Transverse colon (tissue), 4 donors: ENCODE data around the gene CDKN1C. TPM values are rescaled to one million over a fixed set of nuclear protein-coding genes. Genes with fewer than 3 reads are reported as not detected.

Experiments used
- DNase-seq: peaks from one replicate; pipeline ENCODE4 v3.0.0-alpha.2; 2019
- H3K27ac ChIP-seq, 4 donors: fragments of 200-600 bp; sonication (generic); 2 replicates each; pipeline ENCODE4 v1.5.1; 2016 to 2018; ENCODE audit warnings: inconsistent platforms in 4 of 4
- H3K27me3 ChIP-seq: fragments of 200-600 bp; sonication (generic); 2 replicates; pipeline ENCODE4 v1.5.1; 2017; ENCODE audit warnings: inconsistent platforms
- H3K36me3 ChIP-seq, 4 donors: fragments of 200-600 bp; sonication (generic); 2 replicates each; pipeline ENCODE4 v1.5.1; 2017 to 2019; ENCODE audit warnings: inconsistent platforms in 4 of 4
- H3K4me1 ChIP-seq, 4 donors: fragments of 200-600 bp; sonication (generic); 2 replicates each; pipeline ENCODE4 v1.5.1; 2017 to 2020; ENCODE audit warnings: inconsistent platforms in 4 of 4
- H3K4me3 ChIP-seq, 4 donors: fragments of 200-600 bp; sonication (generic); 1 replicate in 1 of 4; 2 replicates in 3 of 4; pipeline versions ENCODE4 v1.5.1 to v1.6.1; 2017 to 2019; ENCODE audit warnings: inconsistent platforms in 4 of 4
- H3K9me3 ChIP-seq, 2 donors: fragments of 200-600 bp; sonication (generic); 2 replicates each; pipeline ENCODE4 v1.5.1; 2017 to 2019; ENCODE audit warnings: inconsistent platforms in 2 of 2
- EP300 ChIP-seq: sonication (generic); formaldehyde crosslinking; IDR thresholded peaks from one replicate; pipeline ENCODE4 v1.6.1; 2017; ENCODE audit warnings: antibody characterized with exemption, low read depth
- POLR2A ChIP-seq: fragments of 450-650 bp; IDR thresholded peaks from one replicate; pipeline ENCODE4 v1.6.1; 2016; ENCODE audit warnings: antibody characterized with exemption, mild to moderate bottlenecking, moderate library complexity
- POLR2AphosphoS5 ChIP-seq, 3 donors: sonication (generic); formaldehyde crosslinking; IDR thresholded peaks; one replicate each; pipeline ENCODE4 v1.6.1; 2016; ENCODE audit warnings: antibody characterized with exemption in 3 of 3
- WGBS, 2 donors: methylation state at CpG; one replicate each; pipeline ENCODE4 v1.1.5; 2018; ENCODE audit warnings: low coverage in 1 of 2; 5-methylcytosine and 5-hydroxymethylcytosine counted together
- in situ Hi-C, 4 donors: fragments of 200-750 bp; cut with MboI; loops; one replicate each; pipeline versions ENCODE4 v1.15.0 to v1.15.1; 2017; ENCODE audit warnings: low sequenced_read_pairs in 3 of 4, low pct_ligation_motif_present in 1 of 4, low pct_unique_long_range_greater_than_20kb in 1 of 4
- intact Hi-C: fragments of 100-400 bp; cut with DNase I; formaldehyde crosslinking; loops from one replicate; pipeline ENCODE4 v1.15.1; 2023; ENCODE audit warnings: low total_unique reads
- total RNA-seq, 4 donors: library from RNA; depleted of rRNA; stranded (reverse); fragments of >200 nt; gene quantifications; one replicate each; pipeline ENCODE4 v1.1.0, GENCODE V29; 2016
- TF ChIP-seq, protein P1 (sequence below), 5 experiments: fragments of 200-600 bp in 3 of 5; fragments of 450-650 bp in 2 of 5; sonication (generic) in 3 of 5; IDR thresholded peaks; 1 replicate in 2 of 5; 2 replicates in 3 of 5; pipeline ENCODE4 v1.5.1; 2016 to 2017; ENCODE audit warnings: antibody characterized with exemption in 5 of 5, inconsistent platforms in 3 of 5, mild to moderate bottlenecking in 2 of 5, moderate library complexity in 1 of 5

Gene CDKN1C
- total RNA-seq, 4 donors from 2014 or later = 12.4 to 40.0 (median 27.7) TPM

DNA sequence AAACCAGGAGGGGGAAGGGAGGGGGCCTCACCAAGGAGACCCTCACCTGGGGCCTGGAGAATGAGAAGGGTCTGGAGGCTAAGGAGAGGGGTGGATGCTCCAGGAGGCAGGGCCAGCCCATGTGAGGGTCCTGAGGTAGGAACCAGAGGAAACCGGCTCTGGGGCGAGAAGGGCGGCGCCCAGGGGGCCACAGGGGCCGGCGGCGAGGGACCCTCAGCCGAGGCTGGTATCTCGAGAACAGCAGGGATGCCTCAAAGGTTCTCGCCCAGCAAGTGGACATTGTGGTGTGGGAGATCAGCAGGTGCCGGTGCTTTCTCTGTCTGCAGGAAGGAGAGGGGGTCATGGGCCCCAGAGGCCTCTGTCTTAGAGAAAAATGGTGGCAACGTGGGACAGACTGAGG is 47.9 kb downstream of the CDKN1C start:
- WGBS, 2 donors = 77% methylated on average over 12 of the region's 12 CpGs; no CpG with 5 or more reads in 1 of the 2 donors
- in situ Hi-C loops = no loop called here

DNA sequence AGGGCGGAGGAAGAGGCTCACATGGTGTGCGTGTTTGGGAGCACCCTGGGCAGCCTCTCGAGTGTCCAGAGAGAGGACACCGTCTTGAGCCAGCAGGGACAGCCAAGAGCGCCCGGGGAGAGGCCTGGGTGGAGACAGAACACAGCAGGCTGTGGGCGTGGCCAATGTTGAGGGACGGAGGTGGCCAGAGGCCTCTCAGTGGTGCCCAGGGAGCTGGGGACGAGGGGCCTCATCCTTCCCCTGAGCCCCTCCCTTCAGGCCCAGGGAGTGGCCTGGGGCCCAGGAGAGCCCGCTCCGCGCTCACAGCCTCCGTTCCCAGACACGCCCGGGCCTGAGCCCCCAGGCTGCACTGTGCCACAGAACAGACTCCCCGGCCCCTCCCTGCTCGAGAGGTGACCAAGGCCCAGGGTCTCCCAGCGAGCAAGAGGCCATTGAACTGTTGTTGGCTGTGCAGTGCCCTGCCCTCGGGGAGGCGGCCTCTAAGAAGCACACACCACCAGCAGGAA is 48.4 kb downstream of the CDKN1C start:
- TF ChIP-seq, protein P1, sequence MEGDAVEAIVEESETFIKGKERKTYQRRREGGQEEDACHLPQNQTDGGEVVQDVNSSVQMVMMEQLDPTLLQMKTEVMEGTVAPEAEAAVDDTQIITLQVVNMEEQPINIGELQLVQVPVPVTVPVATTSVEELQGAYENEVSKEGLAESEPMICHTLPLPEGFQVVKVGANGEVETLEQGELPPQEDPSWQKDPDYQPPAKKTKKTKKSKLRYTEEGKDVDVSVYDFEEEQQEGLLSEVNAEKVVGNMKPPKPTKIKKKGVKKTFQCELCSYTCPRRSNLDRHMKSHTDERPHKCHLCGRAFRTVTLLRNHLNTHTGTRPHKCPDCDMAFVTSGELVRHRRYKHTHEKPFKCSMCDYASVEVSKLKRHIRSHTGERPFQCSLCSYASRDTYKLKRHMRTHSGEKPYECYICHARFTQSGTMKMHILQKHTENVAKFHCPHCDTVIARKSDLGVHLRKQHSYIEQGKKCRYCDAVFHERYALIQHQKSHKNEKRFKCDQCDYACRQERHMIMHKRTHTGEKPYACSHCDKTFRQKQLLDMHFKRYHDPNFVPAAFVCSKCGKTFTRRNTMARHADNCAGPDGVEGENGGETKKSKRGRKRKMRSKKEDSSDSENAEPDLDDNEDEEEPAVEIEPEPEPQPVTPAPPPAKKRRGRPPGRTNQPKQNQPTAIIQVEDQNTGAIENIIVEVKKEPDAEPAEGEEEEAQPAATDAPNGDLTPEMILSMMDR (IDR thresholded peaks at IDR 0.05) = peak; percentile 36 to 48 (median 41)
- no peak for TF ChIP-seq POLR2A
- no peak overlapping the region for H3K27ac ChIP-seq
- H3K36me3 ChIP-seq = no peaks in the 10 kb centered on the region
- peak; percentile 68 for DNase-seq
- 51% methylated on average over 19 of the region's 20 CpGs; no CpG with 5 or more reads in 1 of the 2 donors for WGBS, 2 donors
- H3K4me1 ChIP-seq = peaks cover 0 to 13% (median 5%) of the 10 kb centered on the region in 4 donors
- no peaks in the 10 kb centered on the region for H3K27me3 ChIP-seq
- no peaks in the 10 kb centered on the region for H3K9me3 ChIP-seq
- intact Hi-C loops (no loop called here), in situ Hi-C loops (no loop called here)
- no peak overlapping the region for H3K4me3 ChIP-seq

More for the DNA sequence above, 47.9 kb downstream of the CDKN1C start:
- Histone ChIP-seq H3K4me3 (no peak overlapping the region), H3K9me3 (no peaks in the 10 kb centered on the region), H3K36me3 (no peaks in the 10 kb centered on the region), H3K27ac (no peak overlapping the region), H3K4me1 (peaks cover 0 to 13% (median 5%) of the 10 kb centered on the region in 4 donors), H3K27me3 (no peaks in the 10 kb centered on the region)
- DNase-seq = no peak
- TF ChIP-seq, protein P1 (IDR thresholded peaks at IDR 0.05) = no peak
- no peak for TF ChIP-seq POLR2AphosphoS5 (IDR thresholded peaks at IDR 0.05)
- TF ChIP-seq POLR2A = no peak
- no peak for TF ChIP-seq EP300
- intact Hi-C loops = no loop called here

DNA sequence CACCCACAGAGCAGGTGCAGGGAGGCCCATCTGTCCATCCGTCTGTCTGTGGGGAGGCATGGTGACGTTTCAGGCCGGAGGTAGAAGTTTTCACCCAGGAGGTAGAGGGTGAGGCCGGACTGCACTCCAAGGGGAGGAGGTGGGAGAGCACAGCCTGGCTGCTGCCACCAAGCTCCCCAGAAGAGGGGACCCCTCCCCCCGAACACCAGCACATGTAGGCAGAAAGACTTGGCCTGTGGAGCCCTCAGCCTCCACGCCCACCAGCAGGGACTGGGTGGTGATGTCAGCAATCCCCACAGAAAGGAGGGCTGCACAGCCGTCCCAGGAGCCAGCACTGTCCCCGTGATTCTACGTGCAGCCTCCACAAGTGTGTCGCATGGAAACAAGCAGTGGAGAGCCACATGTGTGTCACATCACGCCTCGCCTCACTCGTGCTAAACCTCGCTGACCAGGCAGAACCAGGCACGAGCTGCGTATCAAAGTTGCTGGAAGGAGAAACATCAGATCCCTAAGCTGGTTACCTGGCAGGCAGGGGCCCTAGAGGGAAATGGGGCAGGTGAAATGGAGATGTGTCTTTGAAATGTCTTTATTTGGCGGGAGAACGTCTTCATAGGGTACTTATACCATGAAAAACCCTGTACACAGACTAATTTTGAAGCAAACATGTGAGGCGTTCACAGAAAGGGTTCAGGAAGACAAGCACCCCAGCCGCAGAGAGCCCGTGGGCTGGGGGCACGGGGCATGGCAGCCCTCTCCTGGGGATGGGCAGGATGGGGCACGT is 49.1 kb downstream of the CDKN1C start:
- intact Hi-C loops (no loop called here), in situ Hi-C loops (no loop called here)
- Histone ChIP-seq H3K27me3 (no peaks in the 10 kb centered on the region), H3K36me3 (no peaks in the 10 kb centered on the region), H3K4me1 (peaks cover 0 to 13% (median 5%) of the 10 kb centered on the region in 4 donors), H3K9me3 (no peaks in the 10 kb centered on the region), H3K27ac (no peak overlapping the region), H3K4me3 (no peak overlapping the region)
- no peak for DNase-seq
- TF ChIP-seq, protein P1 (IDR thresholded peaks at IDR 0.05) = no peak
- TF ChIP-seq POLR2A = no peak
- WGBS, 2 donors = 81 to 87% methylated on average over 7 to 23 of the region's 23 CpGs

GRCh38 chr11:2835751-2836150 is 49.8 kb downstream of the CDKN1C start:
- no peak for DNase-seq
- no peak overlapping the region for H3K4me3 ChIP-seq
- no peaks in the 10 kb centered on the region for H3K9me3 ChIP-seq
- in situ Hi-C loops (no loop called here), intact Hi-C loops (no loop called here)
- WGBS, 2 donors = 90 to 94% methylated on average over 9 to 17 of the region's 17 CpGs
- H3K27ac ChIP-seq = no peak overlapping the region
- H3K36me3 ChIP-seq = no peaks in the 10 kb centered on the region
- no peaks in the 10 kb centered on the region for H3K27me3 ChIP-seq
- peaks cover 0 to 13% (median 5%) of the 10 kb centered on the region in 4 donors for H3K4me1 ChIP-seq
- TF ChIP-seq POLR2A (no peak), EP300 (no peak)
- TF ChIP-seq, protein P1 (IDR thresholded peaks at IDR 0.05) = no peak
